Thyroid gland (tissue), 4 donors: ENCODE results near the gene NECAB3.

ENCODE experiments used
- CTCF ChIP-seq, 6 experiments: fragments of 200-600 bp in 3 of 6; fragments of 450-650 bp in 3 of 6; sonication (generic) in 3 of 6; IDR thresholded peaks; one replicate each; pipeline ENCODE4 v1.5.1; 2016 to 2019; ENCODE audit warnings: antibody characterized with exemption in 6 of 6, mild to moderate bottlenecking in 2 of 6, inconsistent platforms in 1 of 6, moderate library complexity in 1 of 6
- POLR2A ChIP-seq, 2 donors: fragments of 450-650 bp; IDR thresholded peaks; one replicate each; pipeline ENCODE4 v1.6.1; 2017; ENCODE audit warnings: antibody characterized with exemption in 2 of 2, mild to moderate bottlenecking in 2 of 2, moderate library complexity in 1 of 2

GRCh38 chr20:33666293-33667244, 7.7 kb downstream of the NECAB3 start, which contains the start of gene ACTL10:
- TF ChIP-seq CTCF (IDR thresholded peaks at IDR 0.05) (peak in 4 of 6 experiments; percentile 37 to 45 (median 43)), POLR2A (IDR thresholded peaks at IDR 0.05) (peak; percentile 72 to 95)
